Psoas muscle (tissue), 8 donors: ENCODE results near the gene SFI1. TPM values are rescaled to one million over a fixed set of nuclear protein-coding genes. Genes with fewer than 3 reads are reported as not detected.

ENCODE experiments used
- ATAC-seq, 4 donors: fragments of 200-7000 bp; cut with Tn5 transposase; one replicate each; pipeline ENCODE4 v1.9.1; 2020; ENCODE audit warnings: moderate library complexity in 3 of 4, mild to moderate bottlenecking in 2 of 4
- DNase-seq, 2 donors: peaks; one replicate each; pipeline ENCODE4 v3.0.0-alpha.2; 2020
- H3K27ac ChIP-seq: fragments of 200-600 bp; one replicate; pipeline ENCODE4 v1.8.0; 2022
- H3K27me3 ChIP-seq, 3 donors: fragments of 200-600 bp in 1 of 3; one replicate each; pipeline versions ENCODE4 v1.6.1 to v1.8.0; 2013 to 2022; ENCODE audit warnings: low read length in 2 of 3, mild to moderate bottlenecking in 2 of 3, moderate library complexity in 1 of 3; ENCODE audit not compliant: insufficient read depth in 3 of 3
- H3K36me3 ChIP-seq, 2 donors: fragments of 200-600 bp in 1 of 2; one replicate each; pipeline versions ENCODE4 v1.6.1 to v1.8.0; 2013 to 2022; ENCODE audit warnings: low read depth in 1 of 2, mild to moderate bottlenecking in 1 of 2, moderate library complexity in 1 of 2; ENCODE audit not compliant: insufficient read depth in 1 of 2
- H3K4me1 ChIP-seq: fragments of 200-600 bp; one replicate; pipeline ENCODE4 v1.8.0; 2022
- H3K4me3 ChIP-seq: fragments of 200-600 bp; one replicate; pipeline ENCODE4 v1.8.0; 2022; ENCODE audit warnings: mild to moderate bottlenecking
- H3K9me3 ChIP-seq: fragments of 200-600 bp; one replicate; pipeline ENCODE4 v1.8.0; 2022
- CTCF ChIP-seq: fragments of 200-600 bp; IDR thresholded peaks from one replicate; pipeline ENCODE4 v1.8.0; 2022; ENCODE audit warnings: antibody characterized with exemption
- WGBS, 3 donors: extraction: QIAGEN DNeasy Blood & Tissue Kit; methylation state at CpG; one replicate each; pipeline versions ENCODE4 v1.1.6 to v1.1.7; 2013; 5-methylcytosine and 5-hydroxymethylcytosine counted together
- intact Hi-C, 2 donors: fragments of 100-400 bp; cut with DNase I; formaldehyde crosslinking; loops; one replicate each; pipeline versions ENCODE4 v1.11.0 to v1.14.2; 2022
- polyA plus RNA-seq, 3 donors: library from polyadenylated mRNA; stranded (reverse); fragments of 200-250 nt; gene quantifications; one replicate each; pipeline ENCODE4 v1.2.3, GENCODE V29; 2013
- total RNA-seq, 4 donors: library from RNA; stranded (reverse); fragmentation: NEBNext Ultra II Directional in 2 of 4; extraction: Animal tissue kit (Norgen Biotek cat#: 25700) in 2 of 4; gene quantifications; one replicate each; pipeline versions ENCODE4 v1.2.1 to v1.2.4, GENCODE V29; 2021 to 2023
- donor health status: healthy with polysubstance abuse.
- donor health status: DM: no; HTN: no; CAD: no; lungs with moderate emphysema.
- donor health status: Bipolar disorder and iron deficiency.
- donor health status: healthy.
- donor health status: DM: yes; HTN: yes; CAD: no.
- donor health status: DM: no; HTN: no; CAD: no.
- donor health status: DM: no; HTN: no; CAD: no.
- donor health status: DM: yes; HTN: yes; CAD: no.

Gene SFI1
- total and polyA plus RNA-seq, 7 donors: 1.5 to 8.6 (median 3.9) TPM

- 93 to 96% (median 94%) methylated on average over 8 of the region's 8 CpGs for WGBS, 3 donors
- Histone ChIP-seq H3K27ac (no peak overlapping the region), H3K36me3 (peaks cover 0 to 9% of the 10 kb centered on the region in 2 donors), H3K4me3 (no peak overlapping the region), H3K4me1 (no peaks in the 10 kb centered on the region), H3K9me3 (no peaks in the 10 kb centered on the region), H3K27me3 (no peaks in the 10 kb centered on the region)
- ATAC-seq: no peak
- TF ChIP-seq CTCF: no peak
- no peak for DNase-seq
- intact Hi-C loops: no loop called here
These were observed 78.9 kb downstream of the SFI1 start for GRCh38 chr22:31575190-31575589.

GRCh38 chr22:31577711-31578110 is 81.4 kb downstream of the SFI1 start:
- ATAC-seq (no peak), DNase-seq (no peak)
- H3K27ac ChIP-seq: no peak overlapping the region
- H3K9me3 ChIP-seq: no peaks in the 10 kb centered on the region
- peaks cover 0 to 9% of the 10 kb centered on the region in 2 donors for H3K36me3 ChIP-seq
- no peaks in the 10 kb centered on the region for H3K4me1 ChIP-seq
- intact Hi-C loops: no loop called here
- H3K27me3 ChIP-seq: no peaks in the 10 kb centered on the region
- TF ChIP-seq CTCF: no peak
- H3K4me3 ChIP-seq: no peak overlapping the region
- WGBS, 3 donors: 61 to 78% (median 67%) methylated on average over 5 of the region's 5 CpGs

- Histone ChIP-seq H3K4me1 (no peaks in the 10 kb centered on the region), H3K9me3 (no peaks in the 10 kb centered on the region), H3K36me3 (peaks cover 0 to 4% of the 10 kb centered on the region in 2 donors), H3K4me3 (no peak overlapping the region), H3K27me3 (no peaks in the 10 kb centered on the region), H3K27ac (no peak overlapping the region)
- ATAC-seq: no peak
- intact Hi-C loops: no loop called here
- no peak for DNase-seq
- no peak for TF ChIP-seq CTCF
- WGBS, 3 donors: 85 to 89% (median 85%) methylated on average over 5 of the region's 5 CpGs
These were observed 81.8 kb downstream of the SFI1 start for GRCh38 chr22:31578171-31578570.

- peaks cover 0 to 6% of the 10 kb centered on the region in 2 donors for H3K36me3 ChIP-seq
- DNase-seq (no peak), ATAC-seq (no peak)
- no peaks in the 10 kb centered on the region for H3K9me3 ChIP-seq
- WGBS, 3 donors: 70 to 86% (median 82%) methylated on average over 1 of the region's 1 CpG
- TF ChIP-seq CTCF: no peak
- H3K4me3 ChIP-seq: no peak overlapping the region
- H3K27ac ChIP-seq: no peak overlapping the region
- intact Hi-C loops: no loop called here
- no peaks in the 10 kb centered on the region for H3K27me3 ChIP-seq
- no peaks in the 10 kb centered on the region for H3K4me1 ChIP-seq
These were observed 83.5 kb downstream of the SFI1 start for GRCh38 chr22:31579835-31580242.

GRCh38 chr22:31583861-31584485 is 87.6 kb downstream of the SFI1 start:
- Histone ChIP-seq H3K9me3 (peaks cover 4% of the 10 kb centered on the region), H3K27ac (no peak overlapping the region), H3K36me3 (peaks cover 0 to 18% of the 10 kb centered on the region in 2 donors), H3K27me3 (no peaks in the 10 kb centered on the region), H3K4me3 (no peak overlapping the region), H3K4me1 (no peaks in the 10 kb centered on the region)
- intact Hi-C loops: no loop called here
- TF ChIP-seq CTCF: no peak
- DNase-seq (no peak), ATAC-seq (no peak)
- WGBS, 3 donors: 90 to 96% (median 94%) methylated on average over 3 of the region's 3 CpGs
